Heart left ventricle (tissue), 16 donors: Measurements from ENCODE around the gene ENTPD7. TPM values are rescaled to one million over a fixed set of nuclear protein-coding genes. Genes with fewer than 3 reads are reported as not detected.
"Not testable (repeated sequence)": the region's sequence is repeated elsewhere in the genome, so short reads cannot be mapped to it uniquely, and the experiment has no call there.

Experiments used
- ATAC-seq, 4 donors: fragments of 200-7000 bp; cut with Tn5 transposase; one replicate each; pipeline ENCODE4 v1.9.1; 2020 to 2022; ENCODE audit warnings: moderate library complexity in 4 of 4, mild to moderate bottlenecking in 3 of 4, moderate number of reproducible peaks in 1 of 4
- DNase-seq, 5 donors: peaks; one replicate each; pipeline ENCODE4 v3.0.0-alpha.2; 2020
- H3K27ac ChIP-seq, 12 donors: fragments of 200-600 bp; sonication (generic) in 4 of 12; one replicate each; pipeline versions ENCODE4 v1.5.0 to v1.8.0; 2016 to 2022; ENCODE audit warnings: mild to moderate bottlenecking in 2 of 12
- H3K27me3 ChIP-seq, 9 donors: fragments of 200-600 bp; sonication (generic) in 2 of 9; one replicate each; pipeline versions ENCODE4 v1.5.1 to v1.8.0; 2016 to 2022; ENCODE audit warnings: mild to moderate bottlenecking in 3 of 9
- H3K36me3 ChIP-seq, 9 donors: fragments of 200-600 bp; sonication (generic) in 2 of 9; one replicate each; pipeline versions ENCODE4 v1.5.0 to v1.8.0; 2018 to 2022; ENCODE audit warnings: mild to moderate bottlenecking in 2 of 9
- H3K4me1 ChIP-seq, 12 donors: fragments of 200-600 bp; sonication (generic) in 4 of 12; one replicate each; pipeline versions ENCODE4 v1.5.0 to v1.8.0; 2016 to 2022; ENCODE audit warnings: mild to moderate bottlenecking in 3 of 12
- H3K4me3 ChIP-seq, 12 donors: fragments of 200-600 bp; sonication (generic) in 4 of 12; one replicate each; pipeline versions ENCODE4 v1.5.0 to v1.8.0; 2017 to 2022; ENCODE audit warnings: mild to moderate bottlenecking in 9 of 12, moderate library complexity in 4 of 12
- H3K9me3 ChIP-seq, 12 donors: fragments of 200-600 bp; sonication (generic) in 4 of 12; one replicate each; pipeline versions ENCODE4 v1.5.0 to v1.8.0; 2016 to 2022; ENCODE audit warnings: mild to moderate bottlenecking in 1 of 12
- CTCF ChIP-seq, 12 donors: fragments of 200-600 bp; sonication (generic) in 4 of 12; IDR thresholded peaks; one replicate each; pipeline versions ENCODE4 v1.5.0 to v1.8.0; 2018 to 2022; ENCODE audit warnings: antibody characterized with exemption in 12 of 12, mild to moderate bottlenecking in 5 of 12
- POLR2A ChIP-seq, 2 donors: fragments of 450-650 bp; IDR thresholded peaks; one replicate each; pipeline ENCODE4 v1.6.1; 2017; ENCODE audit warnings: antibody characterized with exemption in 2 of 2, mild to moderate bottlenecking in 2 of 2, moderate library complexity in 2 of 2
- WGBS, 4 donors: extraction: QIAGEN DNeasy Blood & Tissue Kit in 2 of 4; methylation state at CpG; one replicate each; pipeline versions ENCODE4 v1.1.5 to v1.1.7; 2013 to 2018; 5-methylcytosine and 5-hydroxymethylcytosine counted together
- intact Hi-C, 10 donors: fragments of 100-400 bp; cut with DNase I; formaldehyde crosslinking; loops; one replicate each; pipeline versions ENCODE4 v1.11.1 to v1.14.2; 2022
- polyA plus RNA-seq, 2 donors: library from polyadenylated mRNA; stranded (reverse); fragments of 200-250 nt; gene quantifications; one replicate each; pipeline ENCODE4 v1.2.3, GENCODE V29; 2013
- total RNA-seq, 9 donors: library from RNA; depleted of rRNA in 2 of 9; stranded (reverse); fragments of >200 nt in 2 of 9; fragmentation: NEBNext Ultra II Directional in 3 of 9; extraction: Animal tissue kit (Norgen Biotek cat#: 25700) in 3 of 9; gene quantifications; one replicate each; pipeline versions ENCODE4 v1.1.0 to v1.2.4, GENCODE V29; 2016 to 2023
- donor health status: ischemic (EF 13 %, LVEDD 7.1; RV severe dilation, severe dysfunction).
- donor health status: healthy with polysubstance abuse.
- donor health status: DM: no; HTN: yes; CAD: no.
- donor health status: DM: no; HTN: no; CAD: no.
- donor health status: ischemic (EF 25% LVEDD 6.9; RV normal size, moderate dysfunction).
- donor health status: ischemic (EF 25% LVEDD 5.7; RV mildly dilated, moderate dysfunction).
- donor health status: healthy.
- donor health status: DM: yes; HTN: yes; CAD: no.
- donor health status: ischemic (EF 35%, LVEDD 5.7; RV mildly dilated, moderate dysfunction).
- donor health status: nonischemic (EF 11% LVEDD 7.7; RV severe dilation, severe dysfunction).
- donor health status: DM: yes; HTN: yes; CAD: no.
- donor health status: PGD.
- donor health status: ischemic (EF 29% LVEDD 5.4; RV normal size, mild dysfunction).
- donor health status: nonischemic (EF 23%, LVEDD 6.1; RV moderate dilation, normal function).

The ENTPD7 gene
- total and polyA plus RNA-seq, 11 donors = 0.23 to 5.6 (median 2.7) TPM

DNA sequence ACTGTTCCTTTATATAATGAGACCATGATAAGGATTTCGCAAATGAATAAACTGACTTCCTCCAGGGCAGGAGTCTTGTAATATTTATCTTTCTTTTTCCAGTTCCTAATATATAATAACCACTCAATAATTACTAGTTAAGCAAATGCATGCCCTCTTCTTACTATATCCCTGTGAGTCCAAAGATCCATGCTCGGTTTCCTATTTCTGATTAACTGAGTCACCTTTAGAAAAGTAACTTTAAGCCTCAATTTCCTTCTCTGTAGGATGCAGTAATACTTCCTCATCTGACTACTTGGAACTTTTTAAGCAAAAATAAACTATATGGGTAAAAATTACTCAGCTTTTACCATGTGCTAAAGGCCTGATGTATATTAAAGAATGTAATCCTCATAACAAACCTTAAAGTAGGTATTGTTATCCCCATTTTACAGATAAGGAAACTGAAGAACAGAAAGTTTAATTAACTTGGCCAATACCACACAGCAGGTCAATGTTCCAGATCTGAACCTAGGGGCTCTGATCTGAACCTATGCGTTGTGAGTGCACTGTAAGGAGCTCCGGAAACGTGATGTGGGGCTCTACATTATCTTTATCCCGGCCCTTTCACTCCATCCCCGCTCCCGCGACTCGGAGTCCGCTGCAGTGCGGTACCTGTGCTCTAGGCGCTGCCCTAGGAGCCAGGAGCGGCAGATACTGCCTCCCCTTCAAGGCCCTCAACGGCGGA lies 72.2 kb downstream of the ENTPD7 start:
- peaks cover 0 to 41% (median 33%) of the 10 kb centered on the region in 9 donors for H3K36me3 ChIP-seq
- H3K27me3 ChIP-seq = no peaks in the 10 kb centered on the region
- no peak for DNase-seq
- intact Hi-C loops = loop anchor here in 1 of 10 donors (5.0 kb wide), 1 partner anchor 109 kb away; the partner anchor contains the start of gene SLC25A28
- no peaks in the 10 kb centered on the region for H3K9me3 ChIP-seq
- ATAC-seq = peak in 1 of 4 donors; percentile 41
- peak overlapping the region; percentile 62 to 99 (median 89) for H3K4me3 ChIP-seq
- WGBS, 4 donors = 6 to 8% (median 7%) methylated on average over 16 of the region's 16 CpGs
- H3K4me1 ChIP-seq = peaks cover 0 to 39% (median 18%) of the 10 kb centered on the region in 12 donors
- TF ChIP-seq CTCF (IDR thresholded peaks at IDR 0.05) (no peak), POLR2A (IDR thresholded peaks at IDR 0.05) (no peak)
- H3K27ac ChIP-seq = peak overlapping the region; percentile 84 to 96 (median 92)

DNA sequence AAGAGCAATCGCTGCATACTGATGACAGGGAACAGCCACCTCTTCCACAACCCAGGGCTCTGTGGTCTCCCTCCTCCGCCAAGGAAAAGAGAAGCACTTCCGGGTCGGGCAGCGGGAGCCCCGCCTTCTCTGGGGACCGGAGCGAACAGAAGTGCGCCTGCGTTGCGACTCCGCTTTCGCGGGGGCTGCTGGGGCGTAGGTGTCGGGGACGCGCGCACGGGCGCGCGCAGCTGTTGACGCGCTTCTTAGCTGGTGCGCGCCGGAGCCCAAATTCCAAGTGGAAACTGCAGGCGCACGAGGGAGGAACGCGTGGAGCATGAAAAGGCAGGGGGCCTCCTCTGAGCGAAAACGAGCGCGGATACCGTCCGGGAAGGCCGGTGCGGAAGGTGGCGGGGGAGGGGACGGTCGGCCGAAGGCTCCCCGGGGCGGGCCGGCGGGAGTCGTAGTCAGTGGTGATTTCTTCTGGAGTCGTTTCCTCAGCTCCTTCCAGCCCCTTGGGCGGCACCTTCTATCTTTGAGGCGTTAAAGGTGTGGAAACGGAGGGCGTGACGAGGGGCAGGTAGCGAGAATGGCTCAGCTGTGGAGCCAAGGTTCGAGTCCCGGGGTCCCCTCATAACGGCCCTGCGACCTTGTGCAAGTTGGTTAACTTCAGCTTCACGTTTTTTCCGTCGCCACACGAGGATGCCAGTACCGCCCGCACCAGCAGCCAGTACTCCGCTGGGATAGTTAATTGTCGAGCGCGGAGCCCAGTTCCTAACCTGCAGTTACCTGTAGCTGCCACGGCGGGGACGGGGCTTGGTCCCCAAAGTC lies 72.9 kb downstream of the ENTPD7 start, which contains the start of the genes COX15 and CUTC:
Gene COX15, minus strand, starts transcription at position 95 of the 810 bp plus-strand sequence. Its CDS starts 78 bp downstream, at position 17.
Gene CUTC, plus strand, starts transcription at position 202 of the 810 bp plus-strand sequence. Its CDS starts 115 bp downstream, at position 317.
- ATAC-seq = peak; percentile 98 to 99 (median 98)
- 0 to 1% (median 0%) methylated on average over 29 to 73 of the region's 73 CpGs for WGBS, 4 donors
- TF ChIP-seq CTCF (IDR thresholded peaks at IDR 0.05) (peak in 3 of 12 donors; percentile 13 to 32 (median 31)), POLR2A (IDR thresholded peaks at IDR 0.05) (peak in 1 of 2 donors; percentile 83)
- Histone ChIP-seq H3K4me3 (peak within 1 kb of the TSS; percentile 62 to 99 (median 89)), H3K36me3 (peaks cover 0 to 41% (median 33%) of the 10 kb centered on the region in 9 donors), H3K27me3 (no peaks in the 10 kb centered on the region), H3K27ac (peak within 1 kb of the TSS; percentile 84 to 96 (median 92)), H3K4me1 (peaks cover 0 to 39% (median 18%) of the 10 kb centered on the region in 12 donors), H3K9me3 (no peaks in the 10 kb centered on the region)
- intact Hi-C loops = loop anchor here in 1 of 10 donors (5.0 kb wide), 1 partner anchor 110 kb away; the partner anchor contains the start of gene SLC25A28
- DNase-seq = peak; percentile 97 to 98 (median 98)

GRCh38 chr10:99733366-99733765 lies 74.1 kb downstream of the ENTPD7 start:
- H3K9me3 ChIP-seq = no peaks in the 10 kb centered on the region
- H3K4me1 ChIP-seq = peaks cover 0 to 39% (median 18%) of the 10 kb centered on the region in 12 donors
- no peak overlapping the region for H3K27ac ChIP-seq
- 67 to 79% (median 73%) methylated on average over 8 of the region's 8 CpGs for WGBS, 4 donors
- no peak for TF ChIP-seq CTCF (IDR thresholded peaks at IDR 0.05)
- no peak for TF ChIP-seq POLR2A (IDR thresholded peaks at IDR 0.05)
- intact Hi-C loops = loop anchor here in 1 of 10 donors (5.0 kb wide), 1 partner anchor 111 kb away; the partner anchor contains the start of gene SLC25A28
- H3K4me3 ChIP-seq = peak overlapping the region in 7 of 12 donors; percentile 62 to 96 (median 89)
- no peak for DNase-seq
- H3K27me3 ChIP-seq = no peaks in the 10 kb centered on the region
- H3K36me3 ChIP-seq = peaks cover 0 to 40% (median 31%) of the 10 kb centered on the region in 9 donors
- ATAC-seq = no peak

- DNase-seq, ATAC-seq, H3K27ac ChIP-seq, H3K27me3 ChIP-seq, H3K9me3 ChIP-seq, H3K4me3 ChIP-seq: not testable (repeated sequence)
- Histone ChIP-seq H3K36me3 (peaks cover 0 to 39% (median 31%) of the 10 kb centered on the region in 9 donors), H3K4me1 (peaks cover 0 to 39% (median 18%) of the 10 kb centered on the region in 12 donors)
- intact Hi-C loops = loop anchor here in 1 of 10 donors (5.0 kb wide), 1 partner anchor 112 kb away; the partner anchor contains the start of gene SLC25A28
- whole genome bisulfite sequencing, 4 donors = 93 to 98% (median 98%) methylated on average over 10 of the region's 10 CpGs
These were observed 74.8 kb downstream of the ENTPD7 start for GRCh38 chr10:99734111-99734510.
